PC-3 (cell line): ENCODE results near the gene ASB2. TPM values are rescaled to one million over a fixed set of nuclear protein-coding genes. Genes with fewer than 3 reads are reported as not detected.

ENCODE experiments used
- ATAC-seq: fragments of 200-7000 bp; cut with Tn5 transposase; 2 replicates; pipeline ENCODE4 v1.9.1; 2020; ENCODE audit warnings: mild to moderate bottlenecking, moderate library complexity
- BruUV-seq: library from RNA; stranded (reverse); fragments of 400-500 nt; replicated peaks from 2 replicates; lab custom pipeline; 2021; lab: Mats Ljungman, UMichigan
- CTCF ChIA-PET: fragments of 300-600 bp; sonication (Branson Sonifier 250); formaldehyde crosslinking; loops from one replicate; lab custom pipeline; 2022; ENCODE audit warnings: antibody characterized with exemption; lab: Charles Lee
- POLR2A ChIA-PET: fragments of 300-600 bp; sonication (Branson Sonifier 250); formaldehyde crosslinking; loops from one replicate; lab custom pipeline; 2022; ENCODE audit warnings: antibody characterized with exemption; ENCODE audit not compliant: unreplicated experiment; lab: Charles Lee
- DNase-seq: peaks from one replicate; pipeline ENCODE4 v3.0.0-alpha.2; 2015
- H2AFZ ChIP-seq: fragments of 300-600 bp; sonication (generic); 2 replicates; pipeline ENCODE4 v1.6.0; 2016; ENCODE audit warnings: antibody characterized with exemption, low read length
- H3F3A ChIP-seq: fragments of 300-600 bp; sonication (generic); one replicate; pipeline ENCODE4 v1.6.0; 2017; ENCODE audit warnings: antibody characterized with exemption, low read length, control low read depth, mild to moderate bottlenecking; ENCODE audit not compliant: unreplicated experiment
- H3K27ac ChIP-seq: fragments of 300-600 bp; sonication (generic); 2 replicates; pipeline ENCODE4 v1.5.1; 2016; ENCODE audit warnings: mild to moderate bottlenecking, low read length
- H3K27me3 ChIP-seq: fragments of 300-600 bp; sonication (generic); 2 replicates; pipeline ENCODE4 v1.6.1; 2016; ENCODE audit warnings: low read length, mixed read lengths
- H3K36me3 ChIP-seq: fragments of 300-600 bp; sonication (generic); 2 replicates; pipeline ENCODE4 v1.6.1; 2016; ENCODE audit warnings: low read depth, mixed run types, low read length, mixed read lengths
- H3K4me1 ChIP-seq: fragments of 300-600 bp; sonication (generic); 2 replicates; pipeline ENCODE4 v1.5.1; 2016; ENCODE audit warnings: low read length; ENCODE audit not compliant: insufficient read depth
- H3K4me2 ChIP-seq: fragments of 300-600 bp; sonication (generic); 2 replicates; pipeline ENCODE4 v1.6.0; 2016; ENCODE audit warnings: low read length
- H3K4me3 ChIP-seq: fragments of 300-600 bp; sonication (generic); 2 replicates; pipeline ENCODE4 v1.5.1; 2016; ENCODE audit warnings: mild to moderate bottlenecking, low read length, mixed read lengths
- H3K79me2 ChIP-seq: fragments of 300-600 bp; sonication (generic); 2 replicates; pipeline ENCODE4 v1.6.1; 2017; ENCODE audit warnings: low read length, mixed read lengths
- H3K9ac ChIP-seq: fragments of 300-600 bp; sonication (generic); 2 replicates; pipeline ENCODE4 v1.6.0; 2016; ENCODE audit warnings: mild to moderate bottlenecking, low read length
- H3K9me2 ChIP-seq: fragments of 300-600 bp; sonication (generic); replicated peaks from 2 replicates; pipeline ENCODE4 v1.6.1; 2016; ENCODE audit warnings: mixed run types, low read length, mixed read lengths
- H3K9me3 ChIP-seq: fragments of 300-600 bp; sonication (generic); 2 replicates; pipeline ENCODE4 v1.6.1; 2016; ENCODE audit warnings: low read length, mixed read lengths
- H4K20me1 ChIP-seq: fragments of 300-600 bp; sonication (generic); 2 replicates; pipeline ENCODE4 v1.6.1; 2016; ENCODE audit warnings: low read length, mixed read lengths
- CTCF ChIP-seq: fragments of 300-600 bp; sonication (generic); conservative IDR thresholded peaks from 2 replicates; pipeline ENCODE4 v1.5.1; 2017; ENCODE audit warnings: antibody characterized with exemption, low read depth, mild to moderate bottlenecking, low read length
- EZH2 ChIP-seq: fragments of 300-600 bp; sonication (generic); IDR thresholded peaks from one replicate; pipeline ENCODE4 v1.6.1; 2017; ENCODE audit warnings: antibody characterized with exemption, mild to moderate bottlenecking, low read length; ENCODE audit not compliant: unreplicated experiment
- EZH2phosphoT487 ChIP-seq: fragments of 300-600 bp; sonication (generic); IDR thresholded peaks from 2 replicates; pipeline ENCODE4 v1.6.1; 2018; ENCODE audit warnings: mild to moderate bottlenecking, antibody characterized with exemption, low read length, borderline replicate concordance
- intact Hi-C: fragments of 100-400 bp; cut with micrococcal nuclease; formaldehyde crosslinking; loops from 2 replicates; pipeline ENCODE4 v1.9.0; 2023
- total RNA-seq: library from RNA; depleted of rRNA; stranded (reverse); fragments of >200 nt; gene quantifications from 2 replicates; pipeline ENCODE4 v1.2.3, GENCODE V29; 2014

The ASB2 gene
- total RNA-seq, 1 experiment from 2014 or later: 0.22 TPM

- DNase-seq (no peak), ATAC-seq (no peak)
- no peaks in the 10 kb centered on the region for H3K9me3 ChIP-seq
- H3K4me2 ChIP-seq: no peak overlapping the region
- H3K4me1 ChIP-seq: peaks cover 51% of the 10 kb centered on the region
- peak overlapping the region; percentile 19; the same call in 1 of the 2 replicates for H3K27ac ChIP-seq
- peaks cover 9% of the 10 kb centered on the region; the same call in 1 of the 2 replicates for H3K79me2 ChIP-seq
- TF ChIP-seq CTCF: no peak
- no peak for TF ChIP-seq EZH2
- no peak for TF ChIP-seq EZH2phosphoT487
- peaks cover 4% of the 10 kb centered on the region for H3F3A ChIP-seq
- no peak overlapping the region for H2AFZ ChIP-seq
- no peaks in the 10 kb centered on the region for H3K27me3 ChIP-seq
- H4K20me1 ChIP-seq: no peaks in the 10 kb centered on the region
- H3K36me3 ChIP-seq: no peaks in the 10 kb centered on the region
- no TSS peak for BruUV-seq
- intact Hi-C loops: no loop called here
- POLR2A ChIA-PET: no interaction called here
- no peak overlapping the region for H3K4me3 ChIP-seq
- no peak overlapping the region for H3K9ac ChIP-seq
- no peaks in the 10 kb centered on the region for H3K9me2 ChIP-seq
- CTCF ChIA-PET: no interaction called here
Observed at GRCh38 chr14:94024549-94024948, 48.2 kb upstream of the ASB2 start.

- no peak overlapping the region for H3K4me3 ChIP-seq
- H2AFZ ChIP-seq: no peak overlapping the region
- H4K20me1 ChIP-seq: no peaks in the 10 kb centered on the region
- no peaks in the 10 kb centered on the region for H3K9me3 ChIP-seq
- DNase-seq (no peak), ATAC-seq (no peak)
- H3F3A ChIP-seq: peaks cover under 1% of the 10 kb centered on the region
- no peaks in the 10 kb centered on the region for H3K9me2 ChIP-seq
- BruUV-seq: no TSS peak
- no peak for TF ChIP-seq EZH2
- TF ChIP-seq CTCF: no peak
- TF ChIP-seq EZH2phosphoT487: no peak
- no peak overlapping the region for H3K9ac ChIP-seq
- ChIA-PET POLR2A (no interaction called here), CTCF (no interaction called here)
- peaks cover 40% of the 10 kb centered on the region for H3K4me1 ChIP-seq
- no peak overlapping the region for H3K4me2 ChIP-seq
- H3K36me3 ChIP-seq: no peaks in the 10 kb centered on the region
- H3K27me3 ChIP-seq: no peaks in the 10 kb centered on the region
- intact Hi-C loops: no loop called here
- no peaks in the 10 kb centered on the region for H3K79me2 ChIP-seq
- H3K27ac ChIP-seq: no peak overlapping the region
Observed at GRCh38 chr14:94022532-94023411, 46.4 kb upstream of the ASB2 start.
